ENCODE data around the gene CACNB2.

- TF ChIP-seq SIN3A (IDR thresholded peaks at IDR 0.05; ENCODE audit: borderline replicate concordance, low read depth, low read length) = no peak
- no peak for TF ChIP-seq EZH2phosphoT487 (IDR thresholded peaks at IDR 0.05; ENCODE audit: borderline replicate concordance, low read depth)
- TF ChIP-seq SMC3 (IDR thresholded peaks at IDR 0.05; ENCODE audit: low read depth, low read length) = no peak
- TF ChIP-seq CTCF (IDR thresholded peaks at IDR 0.05) = no peak
These were observed 42.0 kb upstream of the CACNB2 start for GRCh38 chr10:18098201-18098600.
